WTC11 (cell line): ENCODE measurements around the gene PIGX. TPM values are rescaled to one million over a fixed set of nuclear protein-coding genes. Genes with fewer than 3 reads are reported as not detected.

Experiments used
- ATAC-seq: fragments of 200-7000 bp; cut with Tn5 transposase; 2 replicates; pipeline ENCODE4 v1.10.0; 2021; ENCODE audit warnings: mild to moderate bottlenecking, moderate library complexity
- CTCF ChIA-PET: fragments of 300-600 bp; sonication (Branson Sonifier 250); formaldehyde crosslinking; loops from one replicate; lab custom pipeline; 2021; ENCODE audit warnings: antibody characterized with exemption; lab: Charles Lee
- POLR2A ChIA-PET: fragments of 350-600 bp; sonication (Branson Sonifier 250); formaldehyde crosslinking; loops from one replicate; lab custom pipeline; 2021; ENCODE audit warnings: antibody characterized with exemption; lab: Charles Lee
- DNase-seq: peaks from one replicate; pipeline ENCODE4 v3.0.0; 2021; ENCODE audit warnings: low spot score
- H3K27ac Mint-ChIP-seq: 2 replicates; pipeline ENCODE4 v1.8.0; 2021; ENCODE audit warnings: mixed read lengths
- H3K27me3 Mint-ChIP-seq: 2 replicates; pipeline ENCODE4 v1.8.0; 2021; ENCODE audit warnings: low read depth, mild to moderate bottlenecking, moderate library complexity, mixed read lengths
- H3K36me3 Mint-ChIP-seq: 2 replicates; pipeline ENCODE4 v1.8.0; 2021; ENCODE audit warnings: mixed read lengths
- H3K4me1 Mint-ChIP-seq: 2 replicates; pipeline ENCODE4 v1.8.0; 2022; ENCODE audit warnings: mixed read lengths
- H3K4me3 Mint-ChIP-seq: 2 replicates; pipeline ENCODE4 v1.8.0; 2021; ENCODE audit warnings: mild to moderate bottlenecking, moderate library complexity, mixed read lengths
- H3K9me3 Mint-ChIP-seq: 2 replicates; pipeline ENCODE4 v1.8.0; 2021; ENCODE audit warnings: mixed read lengths
- CBFB ChIP-seq: sonication (generic); formaldehyde crosslinking; IDR thresholded peaks from 2 replicates; pipeline ENCODE4 v1.8.1; 2022; ENCODE audit warnings: mild to moderate bottlenecking, low read depth, missing genetic modification reagents
- CREM ChIP-seq: sonication (generic); formaldehyde crosslinking; IDR thresholded peaks from 2 replicates; pipeline ENCODE4 v1.8.1; 2022; ENCODE audit warnings: mild to moderate bottlenecking, missing genetic modification reagents, moderate library complexity
- FOXJ3 ChIP-seq: sonication (generic); formaldehyde crosslinking; IDR thresholded peaks from 2 replicates; pipeline ENCODE4 v1.9.0; 2021; ENCODE audit warnings: missing genetic modification reagents, mild to moderate bottlenecking, borderline replicate concordance
- FOXK1 ChIP-seq: sonication (generic); formaldehyde crosslinking; IDR thresholded peaks from 2 replicates; pipeline ENCODE4 v1.8.0; 2022; ENCODE audit warnings: mild to moderate bottlenecking, moderate library complexity, missing genetic modification reagents
- FOXP1 ChIP-seq: sonication (generic); formaldehyde crosslinking; IDR thresholded peaks from 2 replicates; pipeline ENCODE4 v1.8.0; 2022; ENCODE audit warnings: missing genetic modification reagents, mild to moderate bottlenecking, moderate library complexity, borderline replicate concordance
- FOXP4 ChIP-seq: sonication (generic); formaldehyde crosslinking; IDR thresholded peaks from 2 replicates; pipeline ENCODE4 v1.8.0; 2022; ENCODE audit warnings: mild to moderate bottlenecking, missing genetic modification reagents
- GRHL2 ChIP-seq: fragments of 250-450 bp; sonication (Bioruptor Pico); IDR thresholded peaks from 2 replicates; pipeline ENCODE4 v1.8.0; 2022; ENCODE audit warnings: mild to moderate bottlenecking, moderate library complexity; ENCODE audit not compliant: insufficient replicate concordance, severe bottlenecking
- IRF2 ChIP-seq: sonication (generic); formaldehyde crosslinking; IDR thresholded peaks from 2 replicates; pipeline ENCODE4 v1.8.0; 2022; ENCODE audit warnings: low read depth, missing genetic modification reagents, borderline replicate concordance
- MAX ChIP-seq: sonication (generic); formaldehyde crosslinking; IDR thresholded peaks from 2 replicates; pipeline ENCODE4 v1.8.0; 2022; ENCODE audit warnings: mild to moderate bottlenecking, missing genetic modification reagents
- MYBL2 ChIP-seq: sonication (generic); formaldehyde crosslinking; IDR thresholded peaks from 2 replicates; pipeline ENCODE4 v1.8.1; 2023; ENCODE audit warnings: mild to moderate bottlenecking, moderate library complexity, missing genetic modification reagents
- PRRX2 ChIP-seq: fragments of 250-450 bp; sonication (Bioruptor Pico); IDR thresholded peaks from 2 replicates; pipeline ENCODE4 v1.8.0; 2021; ENCODE audit warnings: mild to moderate bottlenecking
- RORB ChIP-seq: fragments of 250-450 bp; sonication (Bioruptor Pico); IDR thresholded peaks from 2 replicates; pipeline ENCODE4 v1.9.0; 2021; ENCODE audit warnings: mild to moderate bottlenecking
- SMAD4 ChIP-seq: sonication (generic); formaldehyde crosslinking; IDR thresholded peaks from 2 replicates; pipeline ENCODE4 v1.8.0; 2022; ENCODE audit warnings: mild to moderate bottlenecking, missing genetic modification reagents
- TEAD1 ChIP-seq: sonication (generic); formaldehyde crosslinking; IDR thresholded peaks from 2 replicates; pipeline ENCODE4 v1.8.0; 2022; ENCODE audit warnings: mild to moderate bottlenecking, missing genetic modification reagents
- ZBTB21 ChIP-seq: sonication (generic); formaldehyde crosslinking; IDR thresholded peaks from 2 replicates; pipeline ENCODE4 v1.8.1; 2023; ENCODE audit warnings: mild to moderate bottlenecking, missing genetic modification reagents, borderline replicate concordance
- ZNF138 ChIP-seq: sonication (generic); formaldehyde crosslinking; conservative IDR thresholded peaks from 2 replicates; pipeline ENCODE4 v1.8.1; 2022; ENCODE audit warnings: mild to moderate bottlenecking, moderate library complexity, missing genetic modification reagents
- ZNF232 ChIP-seq: sonication (generic); formaldehyde crosslinking; IDR thresholded peaks from 2 replicates; pipeline ENCODE4 v1.8.0; 2022; ENCODE audit warnings: mild to moderate bottlenecking, missing genetic modification reagents
- ZNF416 ChIP-seq: fragments of 250-450 bp; sonication (Bioruptor Pico); IDR thresholded peaks from 2 replicates; pipeline ENCODE4 v1.9.0; 2021; ENCODE audit warnings: mild to moderate bottlenecking, inconsistent platforms
- total RNA-seq: library from RNA; stranded (reverse); gene quantifications from 3 replicates; pipeline ENCODE4 v1.2.3, GENCODE V29; 2021
- TF ChIP-seq, protein P1 (sequence below): sonication (generic); formaldehyde crosslinking; IDR thresholded peaks from 2 replicates; pipeline ENCODE4 v1.8.1; 2023; ENCODE audit warnings: mild to moderate bottlenecking, missing genetic modification reagents, borderline replicate concordance
- TF ChIP-seq, protein P2 (sequence below): sonication (generic); formaldehyde crosslinking; IDR thresholded peaks from 2 replicates; pipeline ENCODE4 v1.8.1; 2023; ENCODE audit warnings: mild to moderate bottlenecking, missing genetic modification reagents, moderate library complexity
- TF ChIP-seq, protein P3 (sequence below): fragments of 250-450 bp; sonication (Bioruptor Pico); IDR thresholded peaks from 2 replicates; pipeline ENCODE4 v1.9.0; 2021; ENCODE audit warnings: mild to moderate bottlenecking
- TF ChIP-seq, protein P4 (sequence below): sonication (generic); formaldehyde crosslinking; IDR thresholded peaks from 2 replicates; pipeline ENCODE4 v1.8.1; 2023; ENCODE audit warnings: mild to moderate bottlenecking, moderate library complexity, missing genetic modification reagents
- TF ChIP-seq, protein P5 (sequence below): fragments of 200-600 bp; IDR thresholded peaks from 2 replicates; pipeline ENCODE4 v1.8.0; 2022; ENCODE audit warnings: antibody characterized with exemption

The PIGX gene
- total RNA-seq, 1 experiment from 2014 or later = 12.8 TPM

GRCh38 chr3:196708467-196708866 is 3.7 kb upstream of the PIGX start:
- ChIA-PET CTCF (interaction anchor here (1.3 kb wide), 1 partner anchor 16 kb away, joined by 3 read pairs; no protein-coding TSS in a partner anchor), POLR2A (no interaction called here)
- no peaks in the 10 kb centered on the region for H3K36me3 Mint-ChIP-seq
- H3K27me3 Mint-ChIP-seq = peaks cover 20% of the 10 kb centered on the region
- H3K9me3 Mint-ChIP-seq = no peaks in the 10 kb centered on the region
- no peak for ATAC-seq
- TF ChIP-seq MYBL2 (CRISPR knock-in tag) = no peak
- no peak for TF ChIP-seq CREM (CRISPR knock-in tag)
- TF ChIP-seq IRF2 (CRISPR knock-in tag) = no peak
- no peak for TF ChIP-seq FOXK1 (CRISPR knock-in tag)
- TF ChIP-seq ZNF232 (CRISPR knock-in tag) = no peak
- TF ChIP-seq TEAD1 (CRISPR knock-in tag) = no peak
- TF ChIP-seq SMAD4 (CRISPR knock-in tag) = no peak
- TF ChIP-seq FOXP4 (CRISPR knock-in tag) = no peak
- TF ChIP-seq, protein P1, sequence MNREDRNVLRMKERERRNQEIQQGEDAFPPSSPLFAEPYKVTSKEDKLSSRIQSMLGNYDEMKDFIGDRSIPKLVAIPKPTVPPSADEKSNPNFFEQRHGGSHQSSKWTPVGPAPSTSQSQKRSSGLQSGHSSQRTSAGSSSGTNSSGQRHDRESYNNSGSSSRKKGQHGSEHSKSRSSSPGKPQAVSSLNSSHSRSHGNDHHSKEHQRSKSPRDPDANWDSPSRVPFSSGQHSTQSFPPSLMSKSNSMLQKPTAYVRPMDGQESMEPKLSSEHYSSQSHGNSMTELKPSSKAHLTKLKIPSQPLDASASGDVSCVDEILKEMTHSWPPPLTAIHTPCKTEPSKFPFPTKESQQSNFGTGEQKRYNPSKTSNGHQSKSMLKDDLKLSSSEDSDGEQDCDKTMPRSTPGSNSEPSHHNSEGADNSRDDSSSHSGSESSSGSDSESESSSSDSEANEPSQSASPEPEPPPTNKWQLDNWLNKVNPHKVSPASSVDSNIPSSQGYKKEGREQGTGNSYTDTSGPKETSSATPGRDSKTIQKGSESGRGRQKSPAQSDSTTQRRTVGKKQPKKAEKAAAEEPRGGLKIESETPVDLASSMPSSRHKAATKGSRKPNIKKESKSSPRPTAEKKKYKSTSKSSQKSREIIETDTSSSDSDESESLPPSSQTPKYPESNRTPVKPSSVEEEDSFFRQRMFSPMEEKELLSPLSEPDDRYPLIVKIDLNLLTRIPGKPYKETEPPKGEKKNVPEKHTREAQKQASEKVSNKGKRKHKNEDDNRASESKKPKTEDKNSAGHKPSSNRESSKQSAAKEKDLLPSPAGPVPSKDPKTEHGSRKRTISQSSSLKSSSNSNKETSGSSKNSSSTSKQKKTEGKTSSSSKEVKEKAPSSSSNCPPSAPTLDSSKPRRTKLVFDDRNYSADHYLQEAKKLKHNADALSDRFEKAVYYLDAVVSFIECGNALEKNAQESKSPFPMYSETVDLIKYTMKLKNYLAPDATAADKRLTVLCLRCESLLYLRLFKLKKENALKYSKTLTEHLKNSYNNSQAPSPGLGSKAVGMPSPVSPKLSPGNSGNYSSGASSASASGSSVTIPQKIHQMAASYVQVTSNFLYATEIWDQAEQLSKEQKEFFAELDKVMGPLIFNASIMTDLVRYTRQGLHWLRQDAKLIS (CRISPR knock-in tag) = no peak
- no peak for TF ChIP-seq GRHL2 (CRISPR knock-in tag)
- no peak for TF ChIP-seq ZBTB21
- no peak for TF ChIP-seq MAX
- TF ChIP-seq RORB (CRISPR knock-in tag) = no peak
- TF ChIP-seq PRRX2 (CRISPR knock-in tag) = no peak
- TF ChIP-seq, protein P2, sequence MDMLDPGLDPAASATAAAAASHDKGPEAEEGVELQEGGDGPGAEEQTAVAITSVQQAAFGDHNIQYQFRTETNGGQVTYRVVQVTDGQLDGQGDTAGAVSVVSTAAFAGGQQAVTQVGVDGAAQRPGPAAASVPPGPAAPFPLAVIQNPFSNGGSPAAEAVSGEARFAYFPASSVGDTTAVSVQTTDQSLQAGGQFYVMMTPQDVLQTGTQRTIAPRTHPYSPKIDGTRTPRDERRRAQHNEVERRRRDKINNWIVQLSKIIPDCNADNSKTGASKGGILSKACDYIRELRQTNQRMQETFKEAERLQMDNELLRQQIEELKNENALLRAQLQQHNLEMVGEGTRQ (CRISPR knock-in tag) = no peak
- TF ChIP-seq, all 79 proteins: peak for 0
- no peak overlapping the region for H3K4me3 Mint-ChIP-seq
- DNase-seq = no peak
- H3K4me1 Mint-ChIP-seq = peaks cover 9% of the 10 kb centered on the region
- H3K27ac Mint-ChIP-seq = no peak overlapping the region

DNA sequence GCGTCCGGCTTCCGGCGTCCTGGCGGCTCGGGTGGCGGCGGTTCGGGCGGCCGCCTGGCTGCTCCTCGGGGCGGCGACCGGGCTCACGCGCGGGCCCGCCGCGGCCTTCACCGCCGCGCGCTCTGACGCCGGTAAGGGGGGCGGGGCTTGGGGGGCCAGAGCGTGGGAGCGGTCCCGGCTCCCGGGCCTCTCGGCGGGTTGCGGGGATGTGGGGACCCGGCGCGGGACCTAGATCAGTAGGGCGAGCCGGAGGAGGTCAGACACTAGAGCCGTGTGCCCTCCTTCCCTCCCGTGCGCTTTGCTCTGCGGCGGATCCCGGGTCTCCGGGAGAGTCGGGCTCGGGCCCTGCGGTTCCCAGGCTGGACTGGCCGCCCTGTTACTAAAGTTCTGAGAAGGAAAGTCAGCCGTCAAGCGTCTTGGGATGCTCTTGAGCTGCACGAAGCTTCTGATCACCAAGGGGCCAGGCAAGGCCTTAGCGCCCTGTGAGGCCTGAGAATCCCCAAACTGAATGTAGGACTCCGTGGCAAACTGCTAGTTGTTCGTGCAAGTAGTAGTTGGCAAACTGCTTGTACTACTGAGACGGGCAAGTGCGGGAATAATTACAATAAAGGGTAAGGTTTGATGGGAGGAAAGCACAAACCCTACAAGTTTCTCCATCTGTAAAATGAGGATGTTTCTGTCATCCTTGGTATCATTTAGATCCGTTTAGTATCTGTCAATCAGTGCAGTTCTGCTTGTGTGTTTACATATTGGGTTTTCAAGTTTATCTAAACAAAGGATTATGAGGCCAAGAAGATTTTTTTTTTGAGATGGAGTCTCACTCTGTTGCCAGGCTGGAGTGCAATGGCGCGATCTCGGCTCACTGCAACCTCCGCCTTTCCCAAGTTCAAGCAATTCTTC is 587 bp downstream of the PIGX start:
- peaks cover 9% of the 10 kb centered on the region for H3K4me1 Mint-ChIP-seq
- H3K27ac Mint-ChIP-seq = no peak overlapping the region; the same call in 1 of the 2 replicates
- DNase-seq (peak; percentile 55), ATAC-seq (peak; percentile 76)
- H3K9me3 Mint-ChIP-seq = no peaks in the 10 kb centered on the region
- POLR2A ChIA-PET = interaction anchor here (0.9 to 1.3 kb wide), 3 partner anchors 80 to 155 kb away, joined by 3 to 5 read pairs (median 3); partner anchors contain the start of genes FBXO45, SENP5 and WDR53
- peak overlapping the region; percentile 73 for H3K4me3 Mint-ChIP-seq
- CTCF ChIA-PET = interaction anchor here (1.7 kb wide), 1 partner anchor 103 kb away, joined by 6 read pairs; no protein-coding TSS in a partner anchor
- H3K27me3 Mint-ChIP-seq = peaks cover 20% of the 10 kb centered on the region
- no peaks in the 10 kb centered on the region for H3K36me3 Mint-ChIP-seq
- TF ChIP-seq ZNF138 (CRISPR knock-in tag) (0 out of 2 replicates have a peak, but pooled peaks have one; percentile 19), ZNF416 (CRISPR knock-in tag) (no peak), IRF2 (CRISPR knock-in tag) (no peak), CBFB (CRISPR knock-in tag) (no peak), ZBTB21 (no peak), FOXP1 (CRISPR knock-in tag) (no peak), FOXJ3 (CRISPR knock-in tag) (no peak)
- TF ChIP-seq, protein P3, sequence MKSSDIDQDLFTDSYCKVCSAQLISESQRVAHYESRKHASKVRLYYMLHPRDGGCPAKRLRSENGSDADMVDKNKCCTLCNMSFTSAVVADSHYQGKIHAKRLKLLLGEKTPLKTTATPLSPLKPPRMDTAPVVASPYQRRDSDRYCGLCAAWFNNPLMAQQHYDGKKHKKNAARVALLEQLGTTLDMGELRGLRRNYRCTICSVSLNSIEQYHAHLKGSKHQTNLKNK (CRISPR knock-in tag) = no peak
- TF ChIP-seq, protein P4, sequence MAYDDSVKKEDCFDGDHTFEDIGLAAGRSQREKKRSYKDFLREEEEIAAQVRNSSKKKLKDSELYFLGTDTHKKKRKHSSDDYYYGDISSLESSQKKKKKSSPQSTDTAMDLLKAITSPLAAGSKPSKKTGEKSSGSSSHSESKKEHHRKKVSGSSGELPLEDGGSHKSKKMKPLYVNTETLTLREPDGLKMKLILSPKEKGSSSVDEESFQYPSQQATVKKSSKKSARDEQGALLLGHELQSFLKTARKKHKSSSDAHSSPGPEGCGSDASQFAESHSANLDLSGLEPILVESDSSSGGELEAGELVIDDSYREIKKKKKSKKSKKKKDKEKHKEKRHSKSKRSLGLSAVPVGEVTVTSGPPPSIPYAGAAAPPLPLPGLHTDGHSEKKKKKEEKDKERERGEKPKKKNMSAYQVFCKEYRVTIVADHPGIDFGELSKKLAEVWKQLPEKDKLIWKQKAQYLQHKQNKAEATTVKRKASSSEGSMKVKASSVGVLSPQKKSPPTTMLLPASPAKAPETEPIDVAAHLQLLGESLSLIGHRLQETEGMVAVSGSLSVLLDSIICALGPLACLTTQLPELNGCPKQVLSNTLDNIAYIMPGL = peak; percentile 8; the same call in 1 of the 2 replicates
- TF ChIP-seq, protein P5, sequence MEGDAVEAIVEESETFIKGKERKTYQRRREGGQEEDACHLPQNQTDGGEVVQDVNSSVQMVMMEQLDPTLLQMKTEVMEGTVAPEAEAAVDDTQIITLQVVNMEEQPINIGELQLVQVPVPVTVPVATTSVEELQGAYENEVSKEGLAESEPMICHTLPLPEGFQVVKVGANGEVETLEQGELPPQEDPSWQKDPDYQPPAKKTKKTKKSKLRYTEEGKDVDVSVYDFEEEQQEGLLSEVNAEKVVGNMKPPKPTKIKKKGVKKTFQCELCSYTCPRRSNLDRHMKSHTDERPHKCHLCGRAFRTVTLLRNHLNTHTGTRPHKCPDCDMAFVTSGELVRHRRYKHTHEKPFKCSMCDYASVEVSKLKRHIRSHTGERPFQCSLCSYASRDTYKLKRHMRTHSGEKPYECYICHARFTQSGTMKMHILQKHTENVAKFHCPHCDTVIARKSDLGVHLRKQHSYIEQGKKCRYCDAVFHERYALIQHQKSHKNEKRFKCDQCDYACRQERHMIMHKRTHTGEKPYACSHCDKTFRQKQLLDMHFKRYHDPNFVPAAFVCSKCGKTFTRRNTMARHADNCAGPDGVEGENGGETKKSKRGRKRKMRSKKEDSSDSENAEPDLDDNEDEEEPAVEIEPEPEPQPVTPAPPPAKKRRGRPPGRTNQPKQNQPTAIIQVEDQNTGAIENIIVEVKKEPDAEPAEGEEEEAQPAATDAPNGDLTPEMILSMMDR = no peak
